H1 (cell line): ENCODE results near the gene ZNF396. TPM values are rescaled to one million over a fixed set of nuclear protein-coding genes. Genes with fewer than 3 reads are reported as not detected.

ENCODE experiments used
- CTCF ChIA-PET: fragments of 300-600 bp; sonication (Branson Sonifier 250); formaldehyde crosslinking; loops from one replicate; lab custom pipeline; 2021; ENCODE audit not compliant: partially characterized antibody; lab: Charles Lee
- POLR2A ChIA-PET: fragments of 300-600 bp; sonication (Branson Sonifier 250); formaldehyde crosslinking; loops from one replicate; lab custom pipeline; 2021; ENCODE audit warnings: inconsistent platforms; ENCODE audit not compliant: partially characterized antibody; lab: Charles Lee
- DNase-seq, 2 experiments: peaks; one replicate each; pipeline versions ENCODE4 v3.0.0 to v3.0.0-alpha.2; 2010 to 2022; ENCODE audit warnings: low spot score in 2 of 2, low read depth in 1 of 2, mixed read lengths in 1 of 2
- FAIRE-seq: peaks from 2 replicates; lab custom pipeline; 2011; peaks lifted over from hg19 to GRCh38; lab: Jason Lieb, UNC
- H2AFZ ChIP-seq: 2 replicates; pipeline ENCODE4 v1.8.1; 2012; ENCODE audit warnings: low read length, inconsistent platforms
- H2AK5ac ChIP-seq: 2 replicates; pipeline ENCODE4 v1.6.1; 2013; ENCODE audit warnings: low read depth, low read length
- H2BK120ac ChIP-seq: replicated peaks from 2 replicates; pipeline ENCODE3; 2013; ENCODE audit warnings: low read depth, low read length, inconsistent platforms
- H2BK12ac ChIP-seq: 2 replicates; pipeline ENCODE4 v1.6.1; 2013; ENCODE audit warnings: low read depth, low read length
- H2BK15ac ChIP-seq: 2 replicates; pipeline ENCODE4 v1.6.1; 2013; ENCODE audit warnings: low read length
- H2BK20ac ChIP-seq: 2 replicates; pipeline ENCODE4 v1.6.1; 2013; ENCODE audit warnings: low read length
- H2BK5ac ChIP-seq: 2 replicates; pipeline ENCODE4 v1.6.1; 2013; ENCODE audit warnings: low read depth, low read length
- H3K14ac ChIP-seq: 2 replicates; pipeline ENCODE4 v1.6.1; 2013; ENCODE audit warnings: inconsistent platforms; ENCODE audit not compliant: insufficient read length
- H3K18ac ChIP-seq: 2 replicates; pipeline ENCODE4 v1.6.1; 2013; ENCODE audit warnings: low read length; ENCODE audit errors: extremely low read depth
- H3K23ac ChIP-seq: 2 replicates; pipeline ENCODE4 v1.6.1; 2013; ENCODE audit warnings: inconsistent platforms; ENCODE audit not compliant: insufficient read length
- H3K23me2 ChIP-seq: 2 replicates; pipeline ENCODE4 v1.6.1; 2013; ENCODE audit warnings: low read depth, low read length
- H3K27ac ChIP-seq: 2 replicates; pipeline ENCODE4 v1.6.1; 2011; ENCODE audit warnings: low read depth, low read length, inconsistent platforms
- H3K27me3 ChIP-seq, 4 experiments: replicated peaks in 1 of 4; 1 replicate in 1 of 4; 2 replicates in 3 of 4; pipeline versions ENCODE4 v1.6.1 to v1.8.1; 2011 to 2013; ENCODE audit warnings: low read length in 3 of 4, mild to moderate bottlenecking in 3 of 4, inconsistent platforms in 2 of 4, mixed read lengths in 2 of 4, moderate library complexity in 1 of 4; ENCODE audit not compliant: control insufficient read depth in 3 of 4, insufficient read depth in 3 of 4; ENCODE audit errors: extremely low read depth in 1 of 4
- H3K36me3 ChIP-seq, 4 experiments: 2 replicates each; pipeline versions ENCODE4 v1.6.1 to v1.8.1; 2011 to 2013; ENCODE audit warnings: mild to moderate bottlenecking in 4 of 4, low read length in 3 of 4, moderate library complexity in 2 of 4, control low read depth in 1 of 4, inconsistent platforms in 1 of 4; ENCODE audit not compliant: insufficient read depth in 4 of 4, control insufficient read depth in 2 of 4
- H3K4ac ChIP-seq: replicated peaks from 2 replicates; pipeline ENCODE3; 2013; ENCODE audit warnings: low read length, low read depth, mixed read lengths, inconsistent platforms; ENCODE audit not compliant: insufficient read length
- H3K4me1 ChIP-seq, 4 experiments: replicated peaks in 1 of 4; 1 replicate in 1 of 4; 2 replicates in 3 of 4; pipeline versions ENCODE4 v1.6.1 to v1.8.1; 2011 to 2013; ENCODE audit warnings: low read length in 3 of 4, inconsistent platforms in 2 of 4, mixed read lengths in 1 of 4; ENCODE audit not compliant: insufficient read depth in 4 of 4, control insufficient read depth in 3 of 4
- H3K4me2 ChIP-seq, 2 experiments: 2 replicates each; pipeline versions ENCODE4 v1.6.1 to v1.8.1; 2011 to 2013; ENCODE audit warnings: low read depth in 2 of 2, low read length in 2 of 2, control low read depth in 1 of 2, inconsistent platforms in 1 of 2, mild to moderate bottlenecking in 1 of 2; ENCODE audit not compliant: insufficient read depth in 1 of 2
- H3K4me3 ChIP-seq, 4 experiments: fragments of 200-600, 300-600 bp in 1 of 4; sonication (generic), shearing (Covaris generic), sonication (Bioruptor Twin) in 1 of 4; 2 replicates each; pipeline versions ENCODE4 v1.5.1 to v1.8.1; 2011 to 2016; ENCODE audit warnings: low read length in 4 of 4, low read depth in 3 of 4, control low read depth in 2 of 4, inconsistent platforms in 2 of 4, mild to moderate bottlenecking in 2 of 4, mixed read lengths in 1 of 4, moderate library complexity in 1 of 4; ENCODE audit not compliant: insufficient read depth in 2 of 4; ENCODE audit errors: extremely low read depth in 1 of 4
- H3K56ac ChIP-seq: replicated peaks from 2 replicates; pipeline ENCODE3; 2013; ENCODE audit warnings: low read depth, mild to moderate bottlenecking, mixed read lengths, low read length, inconsistent platforms; ENCODE audit not compliant: insufficient read length
- H3K79me1 ChIP-seq: 2 replicates; pipeline ENCODE4 v1.6.1; 2013; ENCODE audit warnings: low read depth, low read length, control low read depth
- H3K79me2 ChIP-seq, 2 experiments: 2 replicates each; pipeline versions ENCODE4 v1.6.1 to v1.8.1; 2012 to 2013; ENCODE audit warnings: low read length in 2 of 2, mild to moderate bottlenecking in 2 of 2, inconsistent platforms in 1 of 2; ENCODE audit not compliant: insufficient read depth in 2 of 2, control insufficient read depth in 1 of 2
- H3K9ac ChIP-seq, 4 experiments: replicated peaks in 1 of 4; 1 replicate in 1 of 4; 2 replicates in 3 of 4; pipeline versions ENCODE4 v1.6.1 to v1.8.1; 2011 to 2013; ENCODE audit warnings: low read depth in 3 of 4, low read length in 3 of 4, control low read depth in 2 of 4, mild to moderate bottlenecking in 2 of 4, moderate library complexity in 2 of 4, inconsistent platforms in 1 of 4; ENCODE audit errors: extremely low read depth in 1 of 4
- H3K9me3 ChIP-seq, 2 experiments: 2 replicates each; pipeline versions ENCODE4 v1.6.1 to v1.8.1; 2012 to 2013; ENCODE audit warnings: mild to moderate bottlenecking in 2 of 2, moderate library complexity in 2 of 2, control low read depth in 1 of 2, inconsistent platforms in 1 of 2, low read depth in 1 of 2, low read length in 1 of 2, mixed read lengths in 1 of 2; ENCODE audit not compliant: insufficient read depth in 2 of 2
- H4K20me1 ChIP-seq, 2 experiments: replicated peaks in 1 of 2; 2 replicates each; pipeline versions ENCODE3 to v1.8.1; 2011 to 2013; ENCODE audit warnings: inconsistent platforms in 2 of 2, low read length in 2 of 2, mild to moderate bottlenecking in 1 of 2; ENCODE audit not compliant: insufficient read depth in 2 of 2, control insufficient read depth in 1 of 2
- H4K5ac ChIP-seq: 2 replicates; pipeline ENCODE4 v1.6.1; 2013; ENCODE audit warnings: low read length, low read depth, mixed read lengths, inconsistent platforms; ENCODE audit not compliant: insufficient read length
- H4K8ac ChIP-seq: 2 replicates; pipeline ENCODE4 v1.8.0; 2013; ENCODE audit warnings: mild to moderate bottlenecking, moderate library complexity, low read length, inconsistent platforms; ENCODE audit not compliant: insufficient read depth; ENCODE audit errors: extremely low read depth
- H4K91ac ChIP-seq: replicated peaks from 2 replicates; pipeline ENCODE3; 2013; ENCODE audit warnings: low read length, mixed read lengths, inconsistent platforms; ENCODE audit not compliant: insufficient read length
- CREB1 ChIP-seq: IDR thresholded peaks from 2 replicates; pipeline ENCODE4 v1.6.1; 2012; ENCODE audit warnings: inconsistent platforms
- EP300 ChIP-seq, 2 experiments: IDR thresholded peaks; 1 replicate in 1 of 2; 2 replicates in 1 of 2; pipeline ENCODE4 v1.6.1; 2011 to 2012; ENCODE audit warnings: low read depth in 2 of 2, low read length in 2 of 2, mild to moderate bottlenecking in 2 of 2, borderline replicate concordance in 1 of 2, inconsistent platforms in 1 of 2, moderate library complexity in 1 of 2
- JUND ChIP-seq: IDR thresholded peaks from 2 replicates; pipeline ENCODE4 v1.6.1; 2011; ENCODE audit warnings: mild to moderate bottlenecking, improper control_type of control experiment, low read length
- MAFK ChIP-seq: IDR thresholded peaks from 2 replicates; pipeline ENCODE4 v1.6.1; 2012; ENCODE audit warnings: low read depth, mild to moderate bottlenecking, improper control_type of control experiment, low read length
- MAX ChIP-seq: IDR thresholded peaks from 2 replicates; pipeline ENCODE4 v1.6.1; 2012; ENCODE audit warnings: inconsistent platforms
- SIRT6 ChIP-seq: IDR thresholded peaks from one replicate; pipeline ENCODE4 v1.7.1; 2012; ENCODE audit warnings: low read length, inconsistent platforms
- SP1 ChIP-seq: IDR thresholded peaks from 2 replicates; pipeline ENCODE4 v1.6.1; 2011; ENCODE audit warnings: low read depth, low read length
- SP4 ChIP-seq: IDR thresholded peaks from 2 replicates; pipeline ENCODE4 v1.6.1; 2012; ENCODE audit warnings: low read length, inconsistent platforms
- SUZ12 ChIP-seq: fragments of 200-600 bp; sonication (generic); IDR thresholded peaks from 2 replicates; pipeline ENCODE4 v1.6.1; 2012; ENCODE audit warnings: mild to moderate bottlenecking, inconsistent platforms, low read length, moderate library complexity, mixed read lengths
- TCF12 ChIP-seq: IDR thresholded peaks from 2 replicates; pipeline ENCODE4 v1.6.1; 2011; ENCODE audit warnings: low read depth, mild to moderate bottlenecking, low read length
- TEAD4 ChIP-seq: IDR thresholded peaks from 2 replicates; pipeline ENCODE4 v1.6.1; 2012; ENCODE audit warnings: low read depth, low read length, inconsistent platforms, mixed read lengths
- USF2 ChIP-seq: IDR thresholded peaks from 2 replicates; pipeline ENCODE4 v1.6.1; 2011; ENCODE audit warnings: low read length, improper control_type of control experiment
- WGBS, 2 experiments: shearing (Covaris generic) in 1 of 2; methylation state at CpG; one replicate each; pipeline versions ENCODE4 v1.1.6 to v1.1.7; 2013 to 2015; ENCODE audit warnings: low lambda C conversion rate in 2 of 2, mixed read lengths in 2 of 2, inconsistent platforms in 1 of 2, low coverage in 1 of 2, missing lambda C conversion rate in 1 of 2; ENCODE audit not compliant: insufficient replicate concordance in 2 of 2, insufficient coverage in 1 of 2, insufficient read length in 1 of 2; ENCODE audit errors: extremely low coverage in 1 of 2, missing lambda C conversion rate in 1 of 2; 5-methylcytosine and 5-hydroxymethylcytosine counted together
- polyA plus RNA-seq, 7 experiments: library from polyadenylated mRNA; depleted of rRNA in 3 of 7; stranded (reverse) in 5 of 7; unstranded in 2 of 7; fragments of >200 nt in 5 of 7; fragments of 200-250 nt in 2 of 7; gene quantifications; 1 replicate in 5 of 7; 2 replicates in 1 of 7; 4 replicates in 1 of 7; pipeline versions ENCODE4 v1.2.1 to v1.2.3, GENCODE V29; 2011 to 2013; ENCODE audit warnings: missing spikeins in 2 of 7, mixed read lengths in 2 of 7
- total RNA-seq: library from RNA; stranded (reverse); fragmentation: NEBNext Ultra II Directional; extraction: Animal tissue kit (Norgen Biotek cat#: 25700); gene quantifications from 2 replicates; pipeline ENCODE4 v1.2.1, GENCODE V29; 2021

The ZNF396 gene
- total and polyA plus RNA-seq, 2 of the 8 experiments (the other 6 are each of a cell fraction or from before 2014, with no cell fraction given): 0.44 to 0.74 TPM

GRCh38 chr18:35361570-35362321, 15.4 kb downstream of the ZNF396 start:
- Histone ChIP-seq H3K36me3 (no peaks in the 10 kb centered on the region), H3K79me2 (no peaks in the 10 kb centered on the region), H3K4me1 (no peaks in the 10 kb centered on the region), H2BK5ac (no peak overlapping the region), H3K4ac (no peak overlapping the region), H3K23ac (no peak overlapping the region), H3K18ac (no peak overlapping the region), H2BK15ac (no peak overlapping the region), H4K20me1 (no peaks in the 10 kb centered on the region), H2BK20ac (no peak overlapping the region), H2BK120ac (no peak overlapping the region), H3K56ac (no peak overlapping the region), H3K79me1 (no peaks in the 10 kb centered on the region), H2BK12ac (no peak overlapping the region), H4K8ac (no peak overlapping the region), H4K5ac (no peak overlapping the region), H4K91ac (no peak overlapping the region), H3K27me3 (no peaks in the 10 kb centered on the region), H3K4me2 (no peak overlapping the region), H3K14ac (no peak overlapping the region), H3K9ac (no peak overlapping the region), H3K23me2 (no peaks in the 10 kb centered on the region), H3K27ac (no peak overlapping the region), H2AFZ (no peak overlapping the region), H3K4me3 (no peak overlapping the region), H2AK5ac (no peak overlapping the region), H3K9me3 (no peaks in the 10 kb centered on the region)
- ChIA-PET CTCF (no interaction called here), POLR2A (interaction anchor here (0.6 kb wide), 1 partner anchor 66 kb away, joined by 3 read pairs; no protein-coding TSS in a partner anchor)
- DNase-seq: no peak
- FAIRE-seq: no peak
- TF ChIP-seq SUZ12 (no peak), TCF12 (no peak), SP4 (no peak), SIRT6 (no peak), CREB1 (no peak), MAFK (no peak), MAX (no peak), EP300 (IDR thresholded peaks at IDR 0.05; ENCODE audit: borderline replicate concordance in 1 of 2, low read depth in 2 of 2, low read length in 2 of 2) (no peak), TEAD4 (no peak), USF2 (no peak), JUND (no peak), SP1 (no peak)
- WGBS, 2 experiments: 83% methylated on average over 2 of the region's 2 CpGs; no CpG with 5 or more reads in 1 of the 2 experiments
